NK-92 (cell line): ENCODE results near the gene SLC46A1.

Experiments
- DNase-seq: peaks from one replicate; lab custom pipeline; 2025; ENCODE audit not compliant: unreplicated experiment; lab: John Stamatoyannopoulos, UW

The SLC46A1 gene

DNA sequence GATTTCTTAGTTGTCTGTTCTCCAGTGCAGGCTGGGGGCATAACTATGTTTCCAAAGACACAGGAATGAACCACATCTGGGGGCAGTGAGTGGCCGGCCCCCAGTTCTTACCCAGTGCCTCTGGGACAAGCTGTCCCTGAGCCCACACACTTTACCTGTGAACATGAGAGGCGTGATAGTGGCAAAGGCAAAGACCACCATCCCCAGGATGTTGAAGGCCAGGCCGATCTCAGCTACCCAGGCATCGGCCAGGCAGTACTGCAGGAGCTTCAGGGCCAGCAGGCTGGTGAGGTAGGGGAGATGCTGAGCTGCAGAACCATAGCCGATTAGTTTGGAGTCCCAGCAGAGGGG lies 1.6 kb downstream of the SLC46A1 start:
- no peak for DNase-seq

DNA sequence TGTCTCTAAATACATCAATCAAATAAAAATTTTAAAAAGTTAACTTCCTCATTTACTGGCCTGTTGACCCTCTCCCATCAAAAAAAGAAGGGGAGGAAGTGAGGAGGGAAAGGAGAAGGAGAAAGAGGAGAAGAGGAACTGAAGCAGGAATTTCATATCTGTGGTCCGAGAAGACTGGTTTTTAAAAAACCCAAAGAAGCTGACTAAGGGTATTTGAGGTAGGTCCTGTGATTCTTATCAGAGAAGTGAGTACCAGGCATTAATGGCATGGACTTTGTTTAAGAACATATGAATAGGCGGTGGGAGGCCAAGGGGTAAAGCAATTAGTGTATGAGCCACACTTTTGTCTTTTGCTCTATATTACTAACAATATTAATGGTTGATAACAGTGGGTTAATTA lies 2.0 kb downstream of the SLC46A1 start:
- DNase-seq = no peak

DNA sequence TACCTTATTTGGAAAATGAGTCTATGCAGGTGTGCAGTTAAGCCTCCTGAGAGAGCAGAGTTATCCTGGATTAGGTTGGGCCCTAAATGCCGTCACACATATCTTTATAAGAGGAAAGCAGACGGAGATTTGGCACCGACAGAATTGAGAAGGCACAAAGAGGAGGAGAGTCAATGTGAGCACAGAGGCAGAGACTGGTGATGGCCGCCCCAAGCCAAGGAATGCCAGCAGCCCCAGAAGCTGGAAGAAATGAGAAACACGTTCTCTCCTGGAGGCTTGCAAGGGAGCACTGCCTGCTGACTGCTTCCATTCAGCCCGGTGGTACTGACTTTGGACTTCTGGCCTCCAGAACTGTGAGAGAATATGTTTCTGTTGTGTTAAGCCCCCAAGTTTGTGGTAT lies 3.2 kb downstream of the SLC46A1 start:
- no peak for DNase-seq

DNA sequence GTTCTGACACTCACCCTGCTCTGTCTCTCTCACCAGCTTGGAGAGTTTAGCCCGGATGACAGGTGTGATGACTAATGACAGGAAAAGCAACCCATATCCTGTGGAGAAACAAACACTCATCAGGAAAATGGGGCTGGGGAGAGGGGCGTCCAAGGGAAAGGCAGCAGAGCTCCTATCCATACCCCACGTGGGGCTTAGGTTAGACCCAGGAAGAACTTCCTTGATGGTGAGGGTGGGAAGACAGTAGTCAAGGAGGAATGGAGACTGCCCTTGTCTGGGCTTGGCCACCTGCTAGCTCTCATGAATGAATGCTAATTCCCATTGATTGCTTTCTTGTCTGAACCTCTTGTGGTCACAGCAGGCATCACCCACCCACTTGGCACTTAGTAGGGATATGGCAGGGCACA lies 3.8 kb downstream of the SLC46A1 start:
- no peak for DNase-seq

DNA sequence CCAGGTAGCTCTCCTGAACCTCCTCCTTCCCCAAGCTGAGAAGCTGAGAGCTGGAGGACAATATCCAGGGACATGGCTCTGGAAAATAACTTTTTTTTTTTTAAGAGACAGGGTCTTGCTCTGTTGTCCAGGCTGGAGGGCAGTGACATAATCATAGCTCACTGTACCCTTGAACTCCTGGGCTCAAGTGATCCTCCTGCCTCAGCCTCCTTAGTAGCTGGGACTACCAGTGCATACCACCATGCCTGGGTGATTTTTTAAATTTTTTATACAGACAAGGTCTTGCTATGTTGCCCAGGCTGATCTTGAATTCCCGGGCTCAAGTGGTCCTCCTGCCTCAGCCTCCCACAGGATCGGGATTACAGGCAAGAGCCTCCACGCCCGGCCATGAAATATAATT lies 6.2 kb downstream of the SLC46A1 start:
- DNase-seq = no peak

DNA sequence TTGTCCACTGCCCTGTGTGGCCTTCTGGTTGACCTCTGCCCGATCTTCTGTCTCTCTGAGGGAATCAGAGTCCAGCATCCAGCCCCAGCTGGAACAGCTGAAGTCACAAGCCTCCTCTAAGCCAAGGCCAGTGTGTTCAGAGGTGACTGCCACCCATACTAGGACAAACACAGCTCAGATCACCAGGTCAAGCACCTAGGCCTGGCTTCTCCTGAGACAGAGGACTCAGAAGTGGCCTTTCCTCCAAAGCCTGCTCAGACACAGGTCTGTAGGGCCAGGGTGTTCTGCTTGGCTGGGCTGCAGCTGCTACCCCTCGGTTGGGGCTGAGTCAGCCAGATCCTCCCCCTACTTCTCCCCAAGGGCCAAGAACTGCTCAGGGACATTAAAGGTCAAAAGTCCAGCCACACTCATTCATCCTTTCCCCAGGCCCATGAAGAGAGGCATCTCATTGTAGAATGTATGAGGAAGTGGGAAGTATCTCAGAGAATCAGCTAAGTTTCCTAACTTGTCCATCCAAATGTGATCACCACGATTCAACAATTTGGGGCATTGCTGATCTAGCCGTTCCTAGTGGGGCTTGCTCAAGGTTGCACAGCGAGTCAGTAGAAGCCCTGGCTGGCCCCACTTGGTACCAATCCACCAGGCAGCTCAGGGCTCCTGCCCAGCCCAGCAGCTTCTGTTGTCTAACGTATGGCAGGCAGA lies 7.6 kb downstream of the SLC46A1 start:
- DNase-seq = no peak

DNA sequence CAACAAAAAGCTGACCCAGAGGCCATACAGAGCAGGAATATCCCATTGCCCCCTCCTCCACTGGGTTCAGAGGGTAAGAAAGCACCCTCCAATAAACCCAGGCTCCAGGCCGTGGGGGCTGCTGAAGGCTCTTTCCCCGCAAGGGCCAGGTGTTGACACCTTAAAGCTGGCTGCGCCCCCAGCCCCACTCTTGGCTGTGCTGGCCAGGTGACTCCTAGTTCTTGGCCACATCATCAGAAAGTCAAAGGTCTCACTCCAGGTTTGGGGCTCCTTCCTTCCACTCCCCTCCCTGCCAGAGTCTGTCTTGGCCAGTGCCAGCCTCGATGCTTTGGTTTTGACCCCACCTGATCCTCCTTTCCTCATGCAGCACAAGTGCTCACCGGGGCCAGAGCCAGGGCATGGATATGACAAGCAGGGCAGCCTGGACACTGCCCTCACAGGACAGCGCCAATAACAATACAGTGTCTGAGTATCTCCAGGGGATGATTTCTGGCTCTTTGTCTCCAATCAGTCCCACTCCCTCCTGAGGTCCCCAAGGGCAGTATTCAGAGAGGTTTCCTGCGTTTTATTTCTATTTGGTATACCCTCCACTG lies 8.2 kb downstream of the SLC46A1 start:
- DNase-seq = no peak

DNA sequence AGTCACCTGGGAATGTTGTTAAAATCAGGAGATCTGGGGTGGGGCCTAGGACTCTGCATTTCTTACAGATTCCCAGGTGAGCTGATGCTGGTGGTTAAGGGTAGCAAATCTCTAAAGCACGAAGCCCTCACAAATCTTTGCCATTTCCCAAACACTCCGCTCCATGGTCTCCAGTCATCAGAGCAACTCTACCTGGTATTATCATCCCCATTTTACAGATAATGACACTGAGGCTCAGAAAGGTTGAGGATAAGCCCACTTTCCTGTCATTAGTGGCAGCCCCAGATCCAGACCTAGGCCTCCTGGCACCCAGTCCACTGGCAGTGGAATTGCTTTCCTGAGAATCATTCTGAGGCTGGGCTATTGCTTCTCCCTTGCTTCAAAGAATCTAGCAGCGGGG lies 8.7 kb downstream of the SLC46A1 start:
- DNase-seq = no peak

DNA sequence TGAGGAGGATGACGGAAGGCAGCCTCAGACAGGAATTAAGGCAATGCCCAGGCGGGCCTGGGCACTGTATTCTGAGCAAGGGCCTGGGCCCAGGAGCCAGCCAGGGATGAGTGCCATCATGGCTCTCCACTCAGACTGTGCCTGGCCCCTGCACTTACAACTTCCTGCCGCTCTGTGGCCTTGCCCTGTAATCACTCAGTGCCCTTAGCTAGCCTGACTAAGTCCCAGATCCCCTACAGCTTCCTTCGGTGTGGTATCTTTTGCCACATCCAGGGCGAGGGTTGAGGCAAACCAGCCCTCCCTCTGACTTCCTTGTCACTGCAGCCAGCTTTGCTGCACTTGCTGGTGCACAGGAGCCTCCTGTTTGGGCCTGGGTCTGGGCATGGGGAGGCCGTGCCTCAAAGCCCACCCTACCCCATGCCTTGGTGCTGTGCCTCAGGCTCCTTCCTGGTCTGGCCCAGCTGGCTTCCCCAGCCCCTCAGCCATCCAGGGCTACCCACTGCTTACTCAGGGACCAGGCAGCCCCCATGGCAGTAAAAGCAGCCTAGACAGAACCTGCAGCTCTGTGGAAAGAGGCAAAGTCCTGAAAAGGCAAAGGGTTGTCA lies 9.3 kb downstream of the SLC46A1 start:
- no peak for DNase-seq

DNA sequence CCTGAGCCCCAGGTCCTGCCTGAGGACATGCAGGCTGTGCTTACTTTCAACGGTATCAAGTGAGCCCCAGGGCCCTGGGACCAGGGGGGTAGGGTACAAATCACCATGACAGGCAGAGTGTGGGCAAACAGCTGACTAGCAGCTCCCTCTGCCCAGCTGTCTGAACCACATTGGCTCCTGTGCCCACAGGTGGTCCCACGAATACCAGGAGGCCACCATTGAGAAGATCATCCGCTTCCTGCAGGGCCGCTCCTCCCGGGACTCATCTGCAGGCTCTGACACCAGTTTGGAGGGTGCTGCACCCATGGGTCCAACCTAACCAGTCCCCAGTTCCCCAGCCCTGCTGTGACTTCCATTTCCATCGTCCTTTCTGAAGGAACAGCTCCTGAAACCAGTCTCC lies 10.0 kb downstream of the SLC46A1 start:
- DNase-seq = no peak

DNA sequence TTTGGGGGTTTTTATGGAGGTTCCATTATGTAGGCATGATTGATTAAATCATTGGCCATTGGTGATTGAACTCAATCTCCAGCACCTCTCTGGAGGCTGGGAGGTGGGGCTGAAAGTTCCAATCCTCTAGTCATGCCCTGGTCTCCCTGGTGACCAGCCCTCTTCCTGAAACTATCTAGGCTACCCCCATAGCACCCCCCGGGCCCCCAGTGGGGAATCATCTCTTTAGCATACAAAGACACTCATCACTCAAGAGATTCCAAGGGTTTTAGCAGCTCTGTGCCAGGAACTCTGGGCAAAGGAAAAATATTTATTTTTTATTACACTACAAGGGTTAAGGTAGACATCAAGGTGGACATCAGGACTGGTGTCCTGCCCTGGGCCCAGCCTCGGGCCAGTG lies 10.6 kb downstream of the SLC46A1 start:
- no peak for DNase-seq

DNA sequence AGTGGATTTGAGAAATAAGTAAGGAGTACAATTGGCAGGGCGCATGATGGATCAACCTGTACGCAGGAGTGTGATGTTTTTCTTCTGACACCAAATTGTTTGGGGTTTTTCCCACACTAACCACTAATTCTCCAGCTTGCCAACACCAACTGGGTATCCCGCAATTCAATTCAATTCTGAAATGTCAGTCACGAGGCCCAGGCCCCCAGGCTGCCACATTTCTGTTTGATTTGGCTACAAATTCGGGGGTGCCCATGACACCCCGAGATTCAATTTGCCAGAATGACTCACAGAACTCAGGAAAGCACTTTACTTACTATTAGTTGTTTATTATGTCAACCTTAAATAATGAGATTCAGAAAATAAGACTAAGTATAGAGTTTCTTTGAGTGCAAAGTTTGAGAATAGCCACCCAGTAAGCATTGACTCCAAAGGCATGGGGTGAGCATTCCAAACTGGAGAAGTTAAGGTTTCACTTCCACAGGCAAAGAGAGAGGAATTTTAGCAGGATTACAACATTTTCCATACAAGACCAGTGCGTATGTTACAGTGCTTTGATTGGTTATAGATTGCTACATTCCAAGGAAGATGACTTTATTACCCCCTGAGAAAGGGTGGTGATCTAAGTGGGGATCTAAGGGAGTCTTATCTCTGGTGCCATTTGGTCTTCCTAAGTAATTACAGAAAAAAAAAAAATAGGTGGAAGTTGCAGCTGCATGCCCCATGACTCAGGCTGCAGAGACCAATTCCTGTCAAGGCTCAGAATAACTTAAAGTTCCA lies 11.5 kb downstream of the SLC46A1 start:
- DNase-seq = no peak

DNA sequence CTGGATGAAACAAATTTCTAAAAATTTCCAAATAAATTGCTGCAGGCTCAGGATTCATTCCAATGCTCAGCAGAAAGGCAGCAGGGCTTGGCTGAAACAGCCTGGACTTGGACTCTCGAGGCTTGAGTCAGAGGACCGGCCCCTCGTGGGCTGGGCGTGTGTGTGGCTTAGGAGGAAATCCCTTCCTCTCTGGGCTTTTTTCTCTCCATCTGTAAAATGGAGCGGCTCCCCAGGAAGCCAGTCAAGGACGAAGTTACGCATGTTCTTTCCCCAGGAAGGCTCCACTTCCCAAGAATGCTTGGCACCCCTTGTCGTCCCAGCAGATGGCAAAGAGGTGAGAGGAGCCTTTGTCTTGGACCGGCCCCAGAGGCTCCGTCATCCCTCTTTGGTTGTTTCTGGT lies 13.5 kb downstream of the SLC46A1 start:
- no peak for DNase-seq

DNA sequence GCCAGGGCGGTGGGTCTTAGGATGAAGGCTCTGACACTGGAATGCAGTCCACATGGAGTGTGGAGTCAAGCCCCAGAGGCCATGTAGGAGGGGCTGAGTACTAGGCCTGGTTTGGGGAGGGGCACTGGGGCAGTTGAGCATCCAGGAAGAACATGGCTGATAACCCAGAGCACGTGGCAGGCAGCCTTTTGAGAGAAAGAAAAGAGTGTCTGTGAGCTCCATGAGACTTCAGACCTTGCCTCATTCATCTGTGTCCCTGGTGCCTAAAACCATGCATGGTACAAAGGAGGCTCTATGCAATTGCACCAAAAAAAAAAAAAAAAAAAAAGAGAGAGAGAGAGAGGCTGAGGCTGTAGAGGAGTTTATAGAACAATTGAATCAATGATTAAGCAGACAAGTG lies 14.6 kb downstream of the SLC46A1 start:
- no peak for DNase-seq

DNA sequence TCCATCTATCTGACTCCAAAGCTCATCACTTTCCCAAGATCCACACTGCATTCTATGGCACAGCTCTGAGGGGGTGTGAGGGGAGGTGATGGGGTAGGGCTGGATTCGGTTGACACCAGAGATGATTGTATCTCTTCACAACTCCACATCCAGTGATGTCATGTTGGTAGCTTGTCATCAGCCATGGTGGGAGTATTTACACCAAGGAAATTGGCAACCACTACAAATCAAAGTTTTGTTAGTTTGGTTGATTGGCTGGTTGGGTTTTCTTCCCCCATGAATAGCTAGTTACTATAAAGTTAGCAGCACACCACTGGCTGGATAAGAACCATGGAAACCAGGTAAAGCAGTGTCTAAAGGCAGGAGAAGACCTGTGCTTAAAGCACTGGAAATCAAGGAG lies 15.0 kb downstream of the SLC46A1 start:
- no peak for DNase-seq

DNA sequence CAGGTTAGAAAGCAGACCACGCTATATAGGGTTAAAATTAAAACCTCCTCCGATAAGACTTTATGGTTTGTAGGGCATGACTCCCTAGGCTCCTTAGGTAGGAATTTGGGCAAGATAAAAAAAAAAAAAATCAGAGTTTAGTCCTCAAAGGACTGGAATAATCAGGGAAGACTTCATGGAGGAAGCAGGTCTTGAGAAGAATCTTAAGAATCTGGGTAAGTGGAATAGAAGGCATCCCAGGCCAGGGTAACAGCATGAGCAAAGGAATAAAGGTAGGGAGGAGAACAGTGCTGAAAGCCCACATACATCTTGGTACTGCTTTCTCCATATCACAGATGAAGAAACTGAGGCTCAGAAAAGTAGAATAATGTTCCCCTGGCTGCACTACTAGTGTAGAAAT lies 15.4 kb downstream of the SLC46A1 start:
- DNase-seq = no peak

DNA sequence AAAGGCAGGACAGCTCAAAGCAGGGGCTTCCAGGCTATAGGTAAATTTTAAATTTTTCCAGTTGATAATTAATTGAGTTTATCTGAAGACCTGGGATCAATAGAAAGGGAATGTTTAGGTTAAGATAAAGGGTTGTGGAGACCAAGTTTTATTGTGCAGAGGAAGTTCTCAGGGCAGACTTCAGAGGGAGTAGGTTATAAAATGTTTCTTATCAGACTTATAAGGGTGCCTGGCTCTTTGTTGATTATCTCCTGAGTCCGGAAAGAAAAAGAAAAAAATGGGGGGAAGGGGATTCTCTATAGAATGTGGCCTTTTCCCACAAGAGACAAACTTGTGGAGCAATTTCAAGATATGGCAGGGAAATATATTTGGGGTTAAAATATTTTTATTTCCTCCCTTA lies 15.9 kb downstream of the SLC46A1 start:
- no peak for DNase-seq

DNA sequence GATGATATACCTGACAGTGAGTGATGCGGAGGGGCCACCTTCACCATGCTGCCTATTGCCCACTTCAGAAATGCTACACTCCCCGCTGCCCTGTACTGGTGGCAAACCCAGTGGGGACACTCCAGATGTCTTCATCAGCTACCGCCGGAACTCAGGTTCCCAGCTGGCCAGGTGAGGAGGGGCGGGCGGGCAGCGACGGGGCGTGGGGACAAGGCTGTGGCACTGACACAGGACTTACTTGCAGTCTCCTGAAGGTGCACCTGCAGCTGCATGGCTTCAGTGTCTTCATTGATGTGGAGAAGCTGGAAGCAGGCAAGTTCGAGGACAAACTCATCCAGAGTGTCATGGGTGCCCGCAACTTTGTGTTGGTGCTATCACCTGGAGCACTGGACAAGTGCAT lies 17.9 kb downstream of the SLC46A1 start:
- DNase-seq = no peak

DNA sequence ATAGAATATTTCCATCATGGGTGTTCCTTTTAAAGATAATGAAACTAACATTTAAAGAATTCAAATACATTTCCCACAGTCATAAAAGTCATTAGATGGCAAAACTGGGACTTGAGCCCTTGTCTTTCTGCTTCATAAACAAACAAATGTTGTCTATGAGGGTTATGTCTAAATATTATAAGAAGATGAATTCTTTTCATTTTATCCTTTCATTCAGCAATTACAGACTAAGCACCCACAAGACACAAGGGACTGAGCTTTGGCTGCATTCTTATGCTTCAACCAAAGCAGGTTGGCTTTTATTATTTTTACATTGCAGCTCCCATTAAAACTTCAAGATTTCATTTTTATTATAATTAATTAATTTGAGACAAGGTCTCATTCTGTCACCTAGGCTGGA lies 19.6 kb downstream of the SLC46A1 start:
- DNase-seq = no peak

DNA sequence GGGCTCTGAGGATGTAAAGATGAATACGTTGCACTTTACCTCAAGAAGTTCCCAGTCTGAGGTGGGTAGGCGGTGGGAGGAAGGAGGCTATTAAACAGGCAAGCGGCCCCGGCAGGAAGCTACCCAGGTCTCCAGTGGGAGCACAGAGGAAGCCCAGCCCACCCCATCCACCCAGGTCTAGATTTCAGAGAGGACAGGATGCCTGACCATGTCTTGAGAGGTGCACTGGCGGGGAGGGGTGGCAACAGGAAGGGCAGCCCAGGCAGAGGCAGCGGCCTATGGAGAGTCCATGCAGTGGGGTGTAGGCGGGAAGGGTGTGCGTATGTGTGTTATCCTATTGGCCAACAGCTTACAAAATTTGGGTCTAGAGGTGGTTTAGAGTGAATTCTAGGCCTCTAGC lies 20.6 kb downstream of the SLC46A1 start:
- no peak for DNase-seq

DNA sequence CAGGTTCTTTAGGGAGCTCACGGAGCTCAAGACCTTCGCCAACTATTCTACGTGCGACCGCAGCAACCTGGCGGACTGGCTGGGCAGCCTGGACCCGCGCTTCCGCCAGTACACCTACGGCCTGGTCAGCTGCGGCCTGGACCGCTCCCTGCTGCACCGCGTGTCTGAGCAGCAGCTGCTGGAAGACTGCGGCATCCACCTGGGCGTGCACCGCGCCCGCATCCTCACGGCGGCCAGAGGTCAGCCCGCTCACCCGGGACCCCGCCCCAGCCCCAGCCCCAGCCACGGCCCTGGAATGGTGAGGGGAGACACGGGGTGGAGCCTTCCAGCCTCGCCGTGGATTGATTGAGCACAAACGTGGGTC lies 21.0 kb downstream of the SLC46A1 start:
- no peak for DNase-seq
